Osteoblast (primary cell): ENCODE measurements around the gene RHAG. TPM values are rescaled to one million over a fixed set of nuclear protein-coding genes. Genes with fewer than 3 reads are reported as not detected.

Experiments used
- DNase-seq: peaks from one replicate; pipeline ENCODE4 v3.0.0; 2011; ENCODE audit warnings: low spot score, mixed read lengths; ENCODE audit not compliant: insufficient read length; ENCODE audit errors: missing footprints
- H2AFZ ChIP-seq: 2 replicates; pipeline ENCODE4 v1.6.0; 2011; ENCODE audit warnings: mild to moderate bottlenecking, low read length
- H3K27ac ChIP-seq: 2 replicates; pipeline ENCODE4 v1.5.1; 2011; ENCODE audit warnings: mild to moderate bottlenecking, low read depth, low read length, moderate library complexity
- H3K27me3 ChIP-seq: 2 replicates; pipeline ENCODE4 v1.6.0; 2012; ENCODE audit warnings: mild to moderate bottlenecking, control low read depth, inconsistent platforms, low read length, moderate library complexity; ENCODE audit not compliant: insufficient read depth
- H3K36me3 ChIP-seq: 2 replicates; pipeline ENCODE4 v1.5.1; 2011; ENCODE audit warnings: mild to moderate bottlenecking, low read length, control low read depth, moderate library complexity; ENCODE audit not compliant: insufficient read depth
- H3K4me1 ChIP-seq: 2 replicates; pipeline ENCODE4 v1.5.1; 2011; ENCODE audit warnings: mild to moderate bottlenecking, low read length, control low read depth, moderate library complexity; ENCODE audit not compliant: insufficient read depth
- H3K4me2 ChIP-seq: 2 replicates; pipeline ENCODE4 v1.6.0; 2011; ENCODE audit warnings: mild to moderate bottlenecking, low read length; ENCODE audit not compliant: insufficient read depth
- H3K4me3 ChIP-seq: fragments of 200-600 bp; sonication (generic); 3 replicates; pipeline ENCODE4 v1.5.1; 2012; ENCODE audit warnings: mild to moderate bottlenecking, low read length, inconsistent platforms; ENCODE audit not compliant: insufficient read depth
- H3K79me2 ChIP-seq: 2 replicates; pipeline ENCODE4 v1.6.0; 2012; ENCODE audit warnings: mild to moderate bottlenecking, low read length, control low read depth, inconsistent platforms; ENCODE audit not compliant: insufficient read depth
- H3K9me3 ChIP-seq: 2 replicates; pipeline ENCODE4 v1.5.1; 2011; ENCODE audit warnings: low read depth, low read length, control low read depth
- H4K20me1 ChIP-seq: 2 replicates; pipeline ENCODE4 v1.6.0; 2012; ENCODE audit warnings: mild to moderate bottlenecking, low read length, control low read depth; ENCODE audit not compliant: insufficient read depth
- total RNA-seq: library from RNA; depleted of rRNA; stranded (reverse); fragments of >200 nt; gene quantifications from 2 replicates; pipeline ENCODE4 v1.2.3, GENCODE V29; 2012
- TF ChIP-seq, protein P1 (sequence below): IDR thresholded peaks from 2 replicates; pipeline ENCODE4 v1.5.1; 2011; ENCODE audit warnings: mild to moderate bottlenecking, low read depth, low read length, moderate library complexity; ENCODE audit errors: extremely low read depth

Gene RHAG
- not detected in 2 replicates for total RNA-seq

DNA sequence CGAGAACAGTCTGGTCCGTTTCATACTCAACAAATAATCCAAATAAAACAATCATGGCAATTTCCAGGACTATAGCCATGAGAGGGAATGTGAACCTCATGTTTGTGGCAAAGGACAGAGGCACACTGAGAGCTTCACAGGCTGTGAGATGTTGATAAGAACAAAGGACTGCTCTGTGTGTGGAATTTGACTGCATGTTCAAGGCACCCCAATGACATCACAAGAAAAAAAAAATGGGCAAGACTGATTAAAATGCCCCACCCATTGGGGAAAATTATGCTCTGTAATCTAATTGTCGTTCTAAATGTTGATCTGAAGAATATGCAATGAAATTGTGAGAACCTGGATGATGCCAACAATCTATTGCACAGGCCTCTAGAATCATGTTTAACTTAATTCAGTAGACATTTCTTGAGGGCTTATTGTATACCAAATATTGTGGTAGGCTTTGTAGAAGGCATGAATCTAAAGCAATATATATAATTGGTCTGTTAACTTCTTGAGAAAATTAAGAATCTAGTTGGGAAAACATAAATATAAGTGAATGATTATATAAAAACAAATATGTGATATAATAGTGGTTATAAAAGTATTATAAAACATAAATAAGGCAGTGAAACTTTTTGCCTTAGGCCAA lies at the start of gene RHAG:
RHAG (minus strand) TSS at position 127 of the 637 bp plus-strand sequence; CDS start at position 100, 27 bp downstream.
- no peaks in the 10 kb centered on the region for H3K27me3 ChIP-seq
- no peak within 1 kb of the TSS for H3K4me3 ChIP-seq
- no peak within 1 kb of the TSS for H3K27ac ChIP-seq
- no peaks in the 10 kb centered on the region for H3K36me3 ChIP-seq
- H3K79me2 ChIP-seq = no peaks in the 10 kb centered on the region
- no peaks in the 10 kb centered on the region for H3K4me1 ChIP-seq
- no peak within 1 kb of the TSS for H2AFZ ChIP-seq
- H4K20me1 ChIP-seq = no peaks in the 10 kb centered on the region
- no peak for DNase-seq
- H3K4me2 ChIP-seq = no peak within 1 kb of the TSS
- H3K9me3 ChIP-seq = no peaks in the 10 kb centered on the region
- TF ChIP-seq, protein P1, sequence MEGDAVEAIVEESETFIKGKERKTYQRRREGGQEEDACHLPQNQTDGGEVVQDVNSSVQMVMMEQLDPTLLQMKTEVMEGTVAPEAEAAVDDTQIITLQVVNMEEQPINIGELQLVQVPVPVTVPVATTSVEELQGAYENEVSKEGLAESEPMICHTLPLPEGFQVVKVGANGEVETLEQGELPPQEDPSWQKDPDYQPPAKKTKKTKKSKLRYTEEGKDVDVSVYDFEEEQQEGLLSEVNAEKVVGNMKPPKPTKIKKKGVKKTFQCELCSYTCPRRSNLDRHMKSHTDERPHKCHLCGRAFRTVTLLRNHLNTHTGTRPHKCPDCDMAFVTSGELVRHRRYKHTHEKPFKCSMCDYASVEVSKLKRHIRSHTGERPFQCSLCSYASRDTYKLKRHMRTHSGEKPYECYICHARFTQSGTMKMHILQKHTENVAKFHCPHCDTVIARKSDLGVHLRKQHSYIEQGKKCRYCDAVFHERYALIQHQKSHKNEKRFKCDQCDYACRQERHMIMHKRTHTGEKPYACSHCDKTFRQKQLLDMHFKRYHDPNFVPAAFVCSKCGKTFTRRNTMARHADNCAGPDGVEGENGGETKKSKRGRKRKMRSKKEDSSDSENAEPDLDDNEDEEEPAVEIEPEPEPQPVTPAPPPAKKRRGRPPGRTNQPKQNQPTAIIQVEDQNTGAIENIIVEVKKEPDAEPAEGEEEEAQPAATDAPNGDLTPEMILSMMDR = no peak

DNA sequence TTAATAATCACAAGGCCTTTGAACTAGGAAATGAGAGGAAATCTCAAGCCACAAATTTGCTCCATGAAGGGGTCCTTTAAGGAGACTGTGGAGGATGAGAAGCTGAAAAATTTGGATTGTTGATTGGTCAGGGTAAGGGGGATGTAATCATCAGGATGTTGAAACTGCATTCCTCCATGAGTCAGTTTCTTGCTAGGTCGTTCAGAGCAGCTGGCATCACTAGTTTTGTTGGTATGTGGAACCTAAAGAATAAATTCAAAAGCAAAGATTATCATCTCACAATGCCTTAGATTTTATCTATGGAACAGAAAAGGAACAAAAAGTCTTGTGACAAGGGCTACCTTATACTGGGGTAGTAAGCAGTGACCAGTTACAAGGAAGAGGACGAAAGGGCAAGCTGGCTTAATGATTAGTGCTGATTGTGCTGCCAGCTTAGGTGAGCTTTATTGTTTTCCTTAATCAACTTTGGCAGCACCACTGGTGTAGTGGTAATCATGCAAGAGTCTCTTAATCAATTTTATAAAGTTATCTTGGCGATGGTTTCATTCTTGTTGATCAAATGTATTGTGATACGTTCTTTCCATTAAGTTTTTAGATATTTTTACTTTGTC lies 40.1 kb upstream of the RHAG start:
- no peak overlapping the region for H2AFZ ChIP-seq
- H3K27me3 ChIP-seq = no peaks in the 10 kb centered on the region
- no peaks in the 10 kb centered on the region for H3K9me3 ChIP-seq
- H3K4me1 ChIP-seq = no peaks in the 10 kb centered on the region
- no peaks in the 10 kb centered on the region for H3K79me2 ChIP-seq
- no peaks in the 10 kb centered on the region for H3K36me3 ChIP-seq
- DNase-seq = no peak
- no peak overlapping the region for H3K4me3 ChIP-seq
- no peak overlapping the region for H3K4me2 ChIP-seq
- H4K20me1 ChIP-seq = no peaks in the 10 kb centered on the region
- no peak overlapping the region for H3K27ac ChIP-seq
- TF ChIP-seq, protein P1 = no peak

DNA sequence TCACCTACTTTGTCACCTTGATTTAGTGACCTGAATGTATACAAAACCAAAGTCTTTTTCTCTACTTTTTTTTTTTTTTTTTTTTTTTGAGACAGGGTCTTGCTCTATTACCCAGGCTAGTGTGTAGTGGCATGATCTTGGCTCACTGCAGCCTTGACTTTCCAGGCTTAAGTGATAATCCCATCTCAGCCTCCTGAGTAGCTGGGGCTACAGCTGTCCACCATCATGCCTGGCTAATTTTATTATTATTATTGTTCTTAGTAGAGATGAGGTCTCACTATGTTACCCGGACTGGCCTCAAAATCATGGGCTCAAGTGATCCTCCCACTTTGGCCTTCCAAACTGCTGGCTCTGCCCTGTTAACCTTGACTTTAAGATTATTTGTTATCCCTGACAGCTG lies 39.2 kb upstream of the RHAG start:
- H3K27ac ChIP-seq = no peak overlapping the region
- no peaks in the 10 kb centered on the region for H3K9me3 ChIP-seq
- no peaks in the 10 kb centered on the region for H3K79me2 ChIP-seq
- H3K36me3 ChIP-seq = no peaks in the 10 kb centered on the region
- no peak overlapping the region for H3K4me2 ChIP-seq
- DNase-seq = no peak
- no peaks in the 10 kb centered on the region for H3K4me1 ChIP-seq
- TF ChIP-seq, protein P1 = no peak
- no peaks in the 10 kb centered on the region for H4K20me1 ChIP-seq
- H3K4me3 ChIP-seq = no peak overlapping the region
- no peaks in the 10 kb centered on the region for H3K27me3 ChIP-seq
- no peak overlapping the region for H2AFZ ChIP-seq

DNA sequence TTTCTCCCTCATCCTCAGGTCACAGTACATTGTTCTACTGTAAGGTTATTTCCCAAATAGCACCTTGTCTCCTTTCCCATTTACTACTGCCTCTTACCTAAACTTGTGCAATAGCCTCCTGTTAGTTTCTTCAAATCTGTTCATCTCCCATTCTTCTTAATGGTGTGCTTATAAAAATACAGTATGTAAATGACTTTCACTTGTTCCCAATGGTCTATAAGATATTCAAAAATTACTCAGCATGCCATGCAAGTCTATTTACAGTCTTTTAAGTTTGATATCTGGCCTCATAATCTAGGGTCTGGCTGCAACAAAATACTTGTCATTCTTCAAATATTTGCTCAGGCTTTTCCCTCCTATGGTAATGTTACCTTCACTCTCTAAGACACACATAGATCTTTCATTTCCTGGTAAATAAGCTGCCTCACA lies 31.5 kb upstream of the RHAG start:
- Histone ChIP-seq H3K27ac (no peak overlapping the region), H3K9me3 (no peaks in the 10 kb centered on the region), H3K4me3 (no peak overlapping the region), H3K4me2 (no peak overlapping the region), H2AFZ (no peak overlapping the region), H3K36me3 (no peaks in the 10 kb centered on the region), H3K79me2 (no peaks in the 10 kb centered on the region), H3K27me3 (no peaks in the 10 kb centered on the region), H3K4me1 (no peaks in the 10 kb centered on the region), H4K20me1 (no peaks in the 10 kb centered on the region)
- TF ChIP-seq, protein P1 = no peak
- no peak for DNase-seq
